Measurements from ENCODE around the gene FLRT1.

Gene FLRT1

GRCh38 chr11:64048042-64048854 is 12.5 kb downstream of the FLRT1 start:
- no peak for DNase-seq

- no peak for DNase-seq
Measured at GRCh38 chr11:64049509-64049908, 13.8 kb downstream of the FLRT1 start.

DNA sequence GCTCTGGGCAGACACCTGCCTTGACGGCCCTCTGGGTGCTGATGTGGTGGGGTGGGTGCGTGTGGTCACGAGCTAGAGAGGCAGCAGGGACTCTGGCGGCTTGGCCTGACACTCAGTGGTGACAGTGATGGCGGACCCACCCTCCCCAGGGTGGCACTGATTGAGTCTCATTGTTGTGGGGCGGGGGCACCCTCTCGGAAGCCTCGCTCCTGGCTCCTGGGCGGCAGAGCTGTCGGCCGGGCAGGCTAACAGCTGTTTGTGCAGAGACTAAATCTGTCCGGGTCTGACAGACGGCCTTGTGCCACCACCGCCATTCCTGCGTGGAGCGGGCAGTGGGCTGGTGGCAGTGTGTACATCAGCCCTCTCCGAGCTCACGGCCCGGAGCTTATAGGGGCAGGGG is 15.6 kb downstream of the FLRT1 start:
- DNase-seq: no peak

DNA sequence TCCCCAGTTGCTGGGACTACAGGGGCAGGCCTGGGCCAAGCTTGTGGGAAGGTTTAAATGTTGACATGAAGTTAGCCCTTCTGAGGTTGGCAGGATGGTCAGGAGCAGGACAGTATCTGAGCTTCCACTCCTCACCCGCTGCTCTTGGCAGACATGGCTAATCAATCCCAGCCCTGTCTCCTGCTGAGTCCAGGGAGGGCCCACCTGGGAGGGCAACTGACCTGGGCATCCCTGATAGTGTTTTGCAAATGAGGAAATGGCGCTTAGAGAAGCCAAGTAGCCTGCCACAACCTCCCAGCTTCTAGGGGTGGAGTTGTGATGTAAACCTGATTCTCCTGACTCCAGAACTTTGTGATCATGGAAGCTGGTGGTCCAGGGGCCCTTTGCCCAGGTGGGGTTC is 16.7 kb downstream of the FLRT1 start:
- no peak for DNase-seq

- no peak for DNase-seq
Measured at GRCh38 chr11:64052938-64053622, 17.3 kb downstream of the FLRT1 start.

GRCh38 chr11:64053699-64054098 is 18.0 kb downstream of the FLRT1 start:
- DNase-seq: no peak

DNA sequence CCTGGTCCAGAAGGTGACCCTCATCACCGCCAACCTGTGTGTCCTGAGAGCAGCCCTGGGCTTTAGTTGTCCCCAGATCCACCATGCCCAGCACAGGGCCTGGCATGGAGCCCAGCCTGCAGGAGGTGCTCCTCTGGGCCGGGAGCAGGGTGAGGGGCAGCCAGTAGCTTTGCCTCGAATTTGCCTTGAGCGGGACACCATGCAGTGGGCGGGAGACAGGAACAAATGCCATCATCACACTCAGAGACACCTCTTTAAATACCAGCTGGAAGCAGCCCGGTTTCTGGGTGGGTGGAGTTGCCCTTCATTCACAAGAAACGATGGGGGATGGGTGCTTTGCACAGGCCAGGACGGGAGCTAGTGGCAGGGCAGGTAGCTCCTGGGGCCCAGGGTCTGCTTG is 19.3 kb downstream of the FLRT1 start:
- no peak for DNase-seq

DNA sequence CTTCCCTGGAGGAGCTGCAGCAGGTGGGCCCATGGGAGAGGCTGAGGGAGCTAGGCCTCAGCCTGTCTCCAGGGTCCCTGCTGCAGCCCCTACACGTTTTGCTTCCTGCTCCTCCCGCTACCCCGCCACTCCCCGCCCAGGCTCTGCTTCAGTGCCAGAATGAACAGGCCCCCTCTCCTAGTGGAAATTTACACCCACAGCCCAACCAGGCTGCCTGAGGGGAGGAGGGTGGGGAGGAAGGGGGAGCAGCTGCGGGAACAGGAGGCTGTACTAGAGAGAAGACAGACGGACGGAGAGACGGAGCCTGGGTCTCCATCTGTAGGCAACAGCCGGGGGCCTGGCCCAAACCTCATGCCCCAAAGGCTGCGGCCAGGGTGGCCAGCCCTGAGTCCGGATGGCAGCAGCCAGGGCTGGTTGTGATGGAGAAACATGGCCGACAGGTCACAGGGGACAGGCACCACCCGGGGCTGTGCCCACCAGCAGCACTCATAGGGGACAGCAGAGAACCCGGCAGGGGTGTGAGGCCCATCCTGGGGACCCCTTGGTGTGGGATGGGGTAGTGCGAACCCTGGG is 20.6 kb downstream of the FLRT1 start:
- DNase-seq: peak in 1 of 2 experiments; percentile 75

- DNase-seq: no peak
Measured at GRCh38 chr11:64056861-64057260, 21.1 kb downstream of the FLRT1 start.

GRCh38 chr11:64057890-64058289 is 22.2 kb downstream of the FLRT1 start:
- no peak for DNase-seq

- peak in 1 of 2 experiments; percentile 28 for DNase-seq
Measured at GRCh38 chr11:64058494-64058893, 22.8 kb downstream of the FLRT1 start.

GRCh38 chr11:64059339-64060140 is 23.8 kb downstream of the FLRT1 start:
- DNase-seq: no peak

DNA sequence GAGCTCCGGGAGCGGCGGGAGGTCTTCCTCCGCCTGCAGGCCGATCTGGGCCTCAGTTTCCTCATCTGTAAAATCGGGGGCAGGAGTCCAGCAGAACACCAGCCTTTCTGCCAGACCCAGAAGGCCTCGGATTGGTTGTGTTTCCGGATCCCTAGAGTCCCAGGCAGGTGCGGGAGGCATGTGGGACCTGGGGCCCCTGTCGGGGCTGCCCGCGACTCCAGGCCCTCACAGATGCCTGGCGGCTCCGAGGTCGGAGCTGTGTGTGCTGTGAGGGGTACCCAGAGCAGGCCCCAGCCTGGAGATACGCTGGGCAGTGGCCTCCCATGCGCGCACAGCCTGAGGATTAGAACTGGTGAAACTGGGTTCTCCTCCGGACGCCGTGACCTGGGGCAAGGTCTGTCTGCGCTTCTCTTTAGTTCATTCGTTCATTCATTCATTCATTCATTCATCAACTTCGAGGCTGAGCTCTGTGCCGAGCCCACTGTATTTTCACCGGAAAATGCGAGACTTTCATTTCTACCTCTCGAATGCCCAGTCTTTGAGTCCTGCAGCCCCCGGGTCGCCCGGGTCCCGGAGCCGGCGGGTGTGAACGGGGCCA is 24.6 kb downstream of the FLRT1 start:
- no peak for DNase-seq

DNA sequence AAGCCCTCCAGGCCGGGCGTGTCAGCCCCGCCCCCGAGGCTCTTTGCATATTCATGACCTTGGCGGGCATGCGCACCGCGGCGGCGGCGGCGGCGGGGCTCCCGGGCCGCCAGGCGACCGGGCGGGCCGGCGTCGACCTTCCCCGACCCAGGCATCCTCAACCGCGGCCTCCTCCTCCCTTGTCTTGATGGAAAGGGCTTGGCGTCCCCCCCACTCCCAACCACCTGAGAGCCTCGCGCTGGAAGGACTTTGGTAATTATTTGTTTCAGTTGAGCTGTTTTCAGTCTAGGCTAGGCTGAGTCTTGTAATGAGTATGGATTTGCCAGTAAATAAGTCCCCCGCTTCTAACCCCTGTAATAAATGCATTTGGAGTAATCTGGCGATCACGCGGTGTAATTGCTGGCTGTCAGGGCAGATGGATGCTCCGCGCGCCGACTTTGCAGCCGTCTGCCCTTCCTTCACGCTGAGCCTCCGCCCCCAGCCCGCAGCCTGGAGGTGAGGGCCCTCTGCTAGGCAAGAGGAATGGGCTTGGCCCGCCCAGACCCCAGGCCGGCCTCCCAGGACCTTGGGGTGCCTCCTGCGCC is 25.2 kb downstream of the FLRT1 start:
- DNase-seq: no peak

DNA sequence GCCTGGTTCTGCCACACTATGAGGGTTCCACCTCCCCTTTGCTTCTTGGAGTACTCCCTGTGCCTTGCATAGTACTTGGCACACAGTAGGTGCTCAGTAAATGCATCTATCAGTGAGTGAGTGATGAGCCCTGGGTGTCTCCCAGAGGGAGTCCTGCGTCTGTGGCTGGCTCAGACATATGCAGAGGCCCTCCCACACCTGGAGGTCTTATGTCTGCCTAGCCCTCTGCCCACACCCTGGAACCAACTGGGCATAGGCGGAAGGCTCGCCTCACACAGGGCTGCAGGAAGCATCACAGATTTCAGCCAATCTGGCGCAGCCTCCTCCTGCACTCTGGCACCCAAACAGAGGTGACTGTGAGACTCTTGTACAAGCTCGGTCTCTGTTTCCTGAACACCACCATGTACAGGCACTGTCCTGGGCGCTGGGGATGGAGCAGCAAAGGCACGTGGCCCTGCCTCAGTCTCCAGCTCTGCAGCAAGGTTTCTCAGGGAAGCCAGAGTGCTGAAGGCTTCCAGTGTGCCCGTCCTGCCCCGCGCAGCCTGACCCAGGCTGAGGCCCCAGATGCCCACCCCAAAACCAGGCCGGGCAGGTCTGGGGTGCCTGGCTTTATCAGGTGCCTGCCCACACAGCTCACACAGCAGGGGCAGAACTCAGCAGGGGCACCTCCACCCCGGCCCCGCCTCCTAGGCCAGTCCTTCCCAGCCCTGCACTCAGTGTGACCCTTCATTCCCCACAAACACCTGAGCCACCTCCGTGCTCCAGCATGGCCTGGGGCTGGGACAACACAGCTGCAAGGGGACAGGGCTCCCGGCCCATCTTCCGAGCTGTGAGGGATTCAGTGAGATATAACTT is 26.7 kb downstream of the FLRT1 start:
- DNase-seq: no peak

DNA sequence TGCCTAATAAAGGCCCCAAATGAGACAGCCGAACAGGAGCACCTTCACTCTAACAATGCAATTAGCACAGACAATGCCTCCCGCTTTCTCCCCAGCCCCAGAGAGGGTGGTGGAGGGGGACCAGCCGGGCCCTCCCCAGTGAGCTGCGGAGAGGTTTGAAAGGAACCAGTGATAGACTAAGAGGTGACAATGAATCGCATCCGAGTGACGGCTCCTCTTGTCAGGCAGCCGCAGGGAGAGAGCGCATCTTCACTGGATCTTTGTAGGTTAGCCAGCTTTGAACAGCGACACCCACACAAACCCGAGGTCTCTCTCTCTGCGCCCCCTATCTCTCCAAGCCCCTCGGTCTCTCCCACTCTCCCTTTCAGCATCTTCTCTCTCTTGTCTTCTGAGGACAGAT is 28.0 kb downstream of the FLRT1 start:
- DNase-seq: no peak

DNA sequence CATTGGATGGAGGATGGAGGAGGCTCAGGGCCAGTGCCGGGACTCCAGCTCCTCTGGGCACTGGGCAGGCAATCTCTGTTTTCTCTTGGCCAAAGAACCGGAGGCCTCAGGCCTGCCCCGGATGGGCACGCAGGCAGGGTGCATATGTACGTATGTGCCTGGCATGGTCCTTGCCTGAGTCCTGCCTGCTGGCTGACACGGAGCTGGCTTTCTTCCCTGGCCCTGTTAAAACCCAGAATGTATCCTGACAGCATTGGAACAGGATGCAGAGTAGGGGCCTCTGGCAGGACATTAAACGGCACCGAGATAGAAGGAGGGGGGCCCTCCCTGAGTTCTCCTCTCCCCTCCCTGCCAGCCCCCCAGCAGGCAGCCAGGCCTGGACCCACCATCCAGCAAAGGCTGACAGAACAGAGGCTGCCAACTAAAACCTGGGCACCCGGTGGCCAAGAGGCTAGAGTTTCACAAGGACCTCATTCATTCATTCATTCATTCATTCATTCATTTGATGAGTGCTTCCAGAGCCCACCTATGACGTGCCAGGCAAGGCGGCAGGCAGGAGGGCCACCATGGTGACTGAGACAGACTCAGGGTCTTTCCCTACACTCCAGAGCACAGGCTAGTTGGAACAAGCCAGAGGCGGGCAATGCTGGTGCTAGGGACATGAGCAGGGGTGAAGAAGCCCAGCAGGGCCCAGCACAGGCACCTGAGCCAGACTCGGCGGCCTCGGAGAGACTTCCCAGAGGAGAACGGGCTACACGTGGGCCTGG is 28.8 kb downstream of the FLRT1 start:
- DNase-seq: peak in 1 of 2 experiments; percentile 80

GRCh38 chr11:64065141-64065465 is 29.4 kb downstream of the FLRT1 start:
- DNase-seq: no peak

DNA sequence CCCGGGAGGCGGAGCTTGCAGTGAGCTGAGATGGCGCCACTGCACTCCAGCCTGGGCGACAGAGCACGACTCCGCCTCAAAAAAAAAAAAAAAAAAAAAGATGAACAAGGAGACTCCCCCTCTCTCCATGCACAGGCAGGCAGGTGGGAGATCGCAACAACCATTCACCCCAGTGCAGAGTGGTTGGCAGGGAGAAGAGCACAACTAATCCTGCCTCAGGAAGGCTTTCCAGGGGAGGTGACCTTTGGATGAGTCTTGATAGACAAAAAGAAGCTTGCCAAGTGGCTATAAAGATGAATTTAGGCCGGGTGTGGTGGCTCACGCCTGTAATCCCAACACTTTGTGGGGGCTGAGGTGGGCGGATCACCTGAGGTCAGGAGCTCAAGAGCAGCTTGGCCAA is 30.0 kb downstream of the FLRT1 start:
- DNase-seq: no peak

GRCh38 chr11:64067230-64067993 is 31.7 kb downstream of the FLRT1 start:
- DNase-seq: no peak

Data from cerebellar nuclear complex (tissue), 1 donor.